Measurements from ENCODE around the gene BUD31. TPM values are rescaled to one million over a fixed set of nuclear protein-coding genes. Genes with fewer than 3 reads are reported as not detected.
"Not testable (repeated sequence)": the region's sequence is repeated elsewhere in the genome, so short reads cannot be mapped to it uniquely, and the experiment has no call there.

BUD31 gene
- total RNA-seq, 1 donor from 2014 or later = 176 TPM

- H3K27me3 Mint-ChIP-seq (ENCODE audit: low read depth, unreplicated experiment); H2AFZ ChIP-seq (ENCODE audit: low read depth, low read length); H3K4me1 ChIP-seq (ENCODE audit: insufficient read depth, low read length); FAIRE-seq; H3K27ac Mint-ChIP-seq (ENCODE audit: unreplicated experiment); H3K4me3 ChIP-seq (ENCODE audit: insufficient read depth, low read depth, low read length); H3K4me3 Mint-ChIP-seq (ENCODE audit: unreplicated experiment); H3K4me1 Mint-ChIP-seq (ENCODE audit: low read depth, unreplicated experiment); H3K27me3 ChIP-seq (ENCODE audit: insufficient read depth, low read length); H3K9ac ChIP-seq (ENCODE audit: low read length); H3K9me3 Mint-ChIP-seq (ENCODE audit: unreplicated experiment); H3K9me3 ChIP-seq (ENCODE audit: insufficient read depth, low read depth, low read length); H3K27ac ChIP-seq (ENCODE audit: low read depth, low read length); H3K4me2 ChIP-seq (ENCODE audit: low read length): not testable (repeated sequence)
- TF ChIP-seq CTCF (IDR thresholded peaks at IDR 0.05; ENCODE audit: insufficient read depth, low read depth, low read length) = peak; percentile 54
- H3K36me3 ChIP-seq (ENCODE audit: insufficient read depth, low read length) = peaks cover 56% of the 10 kb centered on the region
- H4K20me1 ChIP-seq (ENCODE audit: insufficient read depth, low read length) = peaks cover 59% of the 10 kb centered on the region
- H3K79me2 ChIP-seq (ENCODE audit: insufficient read depth, low read length) = peaks cover 47% of the 10 kb centered on the region
- peak; percentile 36 for DNase-seq (ENCODE audit: low read depth)
- peaks cover 15% of the 10 kb centered on the region for H3K36me3 Mint-ChIP-seq (ENCODE audit: low read depth, unreplicated experiment)
Measured at GRCh38 chr7:99415513-99416127, 6.9 kb downstream of the BUD31 start.

- H3K4me1 ChIP-seq (ENCODE audit: insufficient read depth, low read length) = no peaks in the 10 kb centered on the region
- no peak overlapping the region for H3K4me3 ChIP-seq (ENCODE audit: insufficient read depth, low read depth, low read length)
- DNase-seq (ENCODE audit: low read depth) = no peak
- Mint-ChIP-seq H3K4me1 (ENCODE audit: low read depth, unreplicated experiment) (peaks cover 4% of the 10 kb centered on the region), H3K27ac (ENCODE audit: unreplicated experiment) (no peak overlapping the region), H3K36me3 (ENCODE audit: low read depth, unreplicated experiment) (peaks cover 18% of the 10 kb centered on the region), H3K27me3 (ENCODE audit: low read depth, unreplicated experiment) (no peaks in the 10 kb centered on the region), H3K9me3 (ENCODE audit: unreplicated experiment) (no peaks in the 10 kb centered on the region), H3K4me3 (ENCODE audit: unreplicated experiment) (no peak overlapping the region)
- H3K4me2 ChIP-seq (ENCODE audit: low read length) = no peak overlapping the region
- peaks cover 44% of the 10 kb centered on the region for H3K36me3 ChIP-seq (ENCODE audit: insufficient read depth, low read length)
- H3K27me3 ChIP-seq (ENCODE audit: insufficient read depth, low read length) = no peaks in the 10 kb centered on the region
- no peak for FAIRE-seq
- peaks cover 31% of the 10 kb centered on the region for H3K79me2 ChIP-seq (ENCODE audit: insufficient read depth, low read length)
- H3K9me3 ChIP-seq (ENCODE audit: insufficient read depth, low read depth, low read length) = no peaks in the 10 kb centered on the region
- peaks cover 59% of the 10 kb centered on the region for H4K20me1 ChIP-seq (ENCODE audit: insufficient read depth, low read length)
- no peak overlapping the region for H3K27ac ChIP-seq (ENCODE audit: low read depth, low read length)
- H3K9ac ChIP-seq (ENCODE audit: low read length) = no peak overlapping the region
- H2AFZ ChIP-seq (ENCODE audit: low read depth, low read length) = no peak overlapping the region
- no peak for TF ChIP-seq CTCF (IDR thresholded peaks at IDR 0.05; ENCODE audit: insufficient read depth, low read depth, low read length)
- no peak for TF ChIP-seq EZH2 (IDR thresholded peaks at IDR 0.05; ENCODE audit: insufficient read depth, low read length)
Measured at GRCh38 chr7:99418260-99418659, 9.5 kb downstream of the BUD31 start.

- H3K27ac ChIP-seq (ENCODE audit: low read depth, low read length) = no peak overlapping the region
- peaks cover 41% of the 10 kb centered on the region for H3K36me3 ChIP-seq (ENCODE audit: insufficient read depth, low read length)
- H3K27me3 ChIP-seq (ENCODE audit: insufficient read depth, low read length) = no peaks in the 10 kb centered on the region
- Mint-ChIP-seq H3K27me3 (ENCODE audit: low read depth, unreplicated experiment) (no peaks in the 10 kb centered on the region), H3K9me3 (ENCODE audit: unreplicated experiment) (no peaks in the 10 kb centered on the region), H3K4me3 (ENCODE audit: unreplicated experiment) (no peak overlapping the region), H3K4me1 (ENCODE audit: low read depth, unreplicated experiment) (peaks cover 4% of the 10 kb centered on the region), H3K36me3 (ENCODE audit: low read depth, unreplicated experiment) (peaks cover 26% of the 10 kb centered on the region), H3K27ac (ENCODE audit: unreplicated experiment) (no peak overlapping the region)
- FAIRE-seq = no peak
- no peak for DNase-seq (ENCODE audit: low read depth)
- TF ChIP-seq EZH2 (IDR thresholded peaks at IDR 0.05; ENCODE audit: insufficient read depth, low read length) = no peak
- no peak for TF ChIP-seq CTCF (IDR thresholded peaks at IDR 0.05; ENCODE audit: insufficient read depth, low read depth, low read length)
- H3K9ac ChIP-seq (ENCODE audit: low read length) = no peak overlapping the region
- no peak overlapping the region for H2AFZ ChIP-seq (ENCODE audit: low read depth, low read length)
- peaks cover 25% of the 10 kb centered on the region for H3K79me2 ChIP-seq (ENCODE audit: insufficient read depth, low read length)
- no peak overlapping the region for H3K4me2 ChIP-seq (ENCODE audit: low read length)
- H3K9me3 ChIP-seq (ENCODE audit: insufficient read depth, low read depth, low read length) = no peaks in the 10 kb centered on the region
- H3K4me3 ChIP-seq (ENCODE audit: insufficient read depth, low read depth, low read length) = no peak overlapping the region
- peaks cover 52% of the 10 kb centered on the region for H4K20me1 ChIP-seq (ENCODE audit: insufficient read depth, low read length)
- no peaks in the 10 kb centered on the region for H3K4me1 ChIP-seq (ENCODE audit: insufficient read depth, low read length)
Measured at GRCh38 chr7:99419323-99420021, 10.7 kb downstream of the BUD31 start.

Measured in astrocyte (in vitro differentiated cells and primary cell).